A375 (cell line): ENCODE results near the gene C16orf92. TPM values are rescaled to one million over a fixed set of nuclear protein-coding genes. Genes with fewer than 3 reads are reported as not detected.

Experiments used
- total RNA-seq: library from RNA; depleted of rRNA; stranded (reverse); fragments of >200 nt; shearing (Covaris generic); gene quantifications from 2 replicates; pipeline ENCODE4 v1.2.3, GENCODE V29; 2014; rRNA removed

The C16orf92 gene
- total RNA-seq: not detected in 2 replicates

GRCh38 chr16:30022887-30023286 is at the start of gene C16orf92:
Gene C16orf92, plus strand, starts transcription at chr16:30023198. Its CDS starts 143 bp downstream, at chr16:30023341.

GRCh38 chr16:29973384-29974246 is 49.4 kb upstream of the C16orf92 start, which contains the start of gene TAOK2:
Gene TAOK2, plus strand, starts transcription at chr16:29973868. Its CDS starts 3,905 bp downstream, at chr16:29977773.

DNA sequence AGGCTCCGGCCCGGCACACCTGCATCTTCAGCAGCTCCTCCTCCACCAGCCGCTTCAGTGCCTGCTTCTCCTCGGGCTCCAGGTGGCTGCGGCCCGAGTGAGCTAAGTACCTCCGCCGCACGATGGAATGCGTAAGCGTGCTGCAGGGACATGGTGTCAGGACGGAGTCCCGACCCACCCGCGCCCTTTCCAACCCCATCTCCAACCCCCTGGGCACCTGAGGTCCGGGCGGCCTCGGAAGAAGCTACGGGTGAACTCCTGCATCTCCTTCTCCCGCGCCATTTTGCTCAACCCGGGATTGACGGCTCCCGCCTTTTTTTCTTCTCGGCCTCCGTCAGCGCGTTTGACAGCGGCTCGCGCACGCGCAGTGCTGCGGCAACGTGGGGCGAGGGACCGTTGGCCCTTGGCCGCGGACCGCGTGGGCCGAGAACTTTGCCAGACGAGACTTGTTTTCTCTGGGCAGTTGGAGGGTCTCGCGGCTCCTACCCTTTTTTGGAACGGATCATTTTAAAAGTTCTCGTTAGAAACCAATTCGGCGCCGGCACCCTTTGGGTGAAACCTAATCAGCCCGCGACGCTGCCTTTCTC is 27.6 kb upstream of the C16orf92 start, which contains the start of gene HIRIP3:
Gene HIRIP3, minus strand, starts transcription at position 294 of the 587 bp plus-strand sequence. Its CDS starts 12 bp downstream, at position 282.

GRCh38 chr16:29995911-29996765 is 26.9 kb upstream of the C16orf92 start, which contains the start of gene INO80E:
Gene INO80E, plus strand, starts transcription at chr16:29996241. Its CDS starts 70 bp downstream, at chr16:29996311.

DNA sequence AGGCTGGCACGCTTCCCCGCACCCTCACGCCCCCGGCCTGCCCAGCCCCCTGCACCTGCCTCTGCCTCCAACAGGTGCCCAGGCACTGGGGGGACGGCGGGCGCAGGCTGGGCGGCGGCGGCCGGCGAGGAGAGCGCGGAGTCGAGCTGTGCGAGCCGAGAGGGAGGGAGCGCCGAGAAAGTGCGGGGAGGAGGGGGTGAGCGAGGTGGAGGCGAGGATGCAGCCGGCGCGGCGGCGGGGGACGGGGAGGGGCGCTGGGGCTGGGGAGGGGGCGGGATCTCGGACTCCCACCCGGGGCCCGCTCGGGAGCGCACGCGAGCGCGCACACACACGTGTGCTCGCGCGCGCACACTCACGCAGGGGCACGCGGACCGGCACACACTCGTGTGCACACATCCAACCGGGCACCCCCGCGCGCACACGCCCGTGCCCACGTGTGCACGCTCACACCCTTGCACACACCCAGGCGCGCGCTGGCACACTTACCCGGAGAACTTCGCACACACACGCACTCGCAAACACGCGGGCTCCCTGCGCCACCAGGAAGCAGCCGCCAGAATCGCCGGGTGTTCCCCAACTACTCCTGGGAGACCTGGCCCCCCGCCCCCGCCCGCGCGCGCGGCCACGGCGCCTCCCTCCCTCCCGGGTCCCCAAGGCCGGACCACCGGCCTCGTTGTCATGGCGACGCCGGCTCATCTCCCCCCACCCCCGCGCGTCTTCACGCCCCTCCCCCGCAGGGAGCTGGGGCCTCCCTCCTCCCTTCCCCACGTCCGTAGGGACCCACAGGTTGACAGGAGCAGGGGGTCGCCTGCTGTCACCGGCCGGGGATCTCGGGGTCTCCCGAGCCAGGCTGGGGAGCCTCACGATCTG is 11.9 kb upstream of the C16orf92 start, which contains the start of gene DOC2A:
Gene DOC2A, minus strand, starts transcription at position 184 of the 870 bp plus-strand sequence. CDS start 805 bp downstream, outside the sequence.

DNA sequence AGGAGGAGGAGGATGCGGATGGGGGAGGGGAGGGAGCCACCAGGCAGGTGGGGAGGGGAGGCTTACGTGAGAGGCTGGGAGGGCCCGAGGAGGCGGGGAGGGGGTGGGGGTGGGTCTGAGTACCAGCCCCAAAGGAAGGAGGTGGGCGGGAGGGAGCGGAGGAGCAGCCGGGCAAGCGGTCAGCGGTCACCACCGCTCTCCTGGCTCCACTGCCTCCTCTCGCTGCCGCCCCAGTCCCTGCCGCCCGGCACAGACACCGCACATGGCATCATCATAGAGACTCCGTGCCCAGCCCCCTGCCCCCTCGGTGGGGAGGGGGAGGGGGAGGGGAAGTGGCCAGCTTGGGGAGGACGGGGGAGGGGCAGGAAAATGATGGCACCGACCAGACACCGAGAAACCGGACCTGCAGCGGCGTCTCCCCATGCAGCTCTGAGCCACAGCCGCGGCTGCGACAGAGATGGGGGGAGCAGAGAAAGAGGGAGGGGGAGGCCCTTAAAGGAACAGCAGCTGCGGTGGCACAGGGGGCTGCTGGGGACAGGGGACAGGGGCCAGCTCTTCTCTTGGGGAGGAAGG is 7.9 kb downstream of the C16orf92 start, which contains the start of gene TLCD3B:
Gene TLCD3B, minus strand, starts transcription at position 431 of the 573 bp plus-strand sequence. CDS start 744 bp downstream, outside the sequence.

GRCh38 chr16:30065102-30065942 is 42.3 kb downstream of the C16orf92 start, which contains the start of gene ALDOA:
Gene ALDOA, plus strand, starts transcription at chr16:30065760. Its CDS starts 1,138 bp downstream, at chr16:30066898.

Other genes with a start within 250 kb of the C16orf92 start
- gene ZG16, start 244.9 kb upstream of the C16orf92 start, total RNA-seq: not detected in 2 replicates
- gene KIF22, start 232.4 kb upstream of the C16orf92 start, total RNA-seq: 128 TPM in 2 replicates
- 408 and 432 TPM in 2 replicates for gene MAZ, start 216.7 kb upstream of the C16orf92 start, total RNA-seq
- 3.4 and 4.0 TPM in 2 replicates for gene PRRT2, start 211.0 kb upstream of the C16orf92 start, total RNA-seq
- gene PAGR1, start 207.0 kb upstream of the C16orf92 start, total RNA-seq: 64.7 and 72.0 TPM in 2 replicates
- gene MVP, start 202.7 kb upstream of the C16orf92 start, total RNA-seq: 115 and 119 TPM in 2 replicates
- 74.0 and 80.9 TPM in 2 replicates for gene CDIPT, start 160.0 kb upstream of the C16orf92 start, total RNA-seq
- 19.9 and 22.6 TPM in 2 replicates for gene SEZ6L2, start 123.6 kb upstream of the C16orf92 start, total RNA-seq
- 11.5 and 13.5 TPM in 2 replicates for gene ASPHD1, start 122.7 kb upstream of the C16orf92 start, total RNA-seq
- 25.9 and 27.7 TPM in 2 replicates for gene KCTD13, start 97.0 kb upstream of the C16orf92 start, total RNA-seq
- 62.7 and 66.0 TPM in 2 replicates for gene TMEM219, start 61.1 kb upstream of the C16orf92 start, total RNA-seq
- 33.6 and 37.5 TPM in 2 replicates for gene TAOK2, start 49.3 kb upstream of the C16orf92 start, total RNA-seq
- gene HIRIP3, start 27.6 kb upstream of the C16orf92 start, total RNA-seq: 44.9 and 45.0 TPM in 2 replicates
- 136 and 168 TPM in 2 replicates for gene INO80E, start 27.0 kb upstream of the C16orf92 start, total RNA-seq
- gene DOC2A, start 12.2 kb upstream of the C16orf92 start, total RNA-seq: 2.3 and 4.8 TPM in 2 replicates
- 0.56 and 3.3 TPM in 2 replicates for gene TLCD3B, start 8.1 kb downstream of the C16orf92 start, total RNA-seq
- gene ALDOA, start 42.6 kb downstream of the C16orf92 start, total RNA-seq: 1,573 and 1,656 TPM in 2 replicates
- 172 and 195 TPM in 2 replicates for gene PPP4C, start 52.8 kb downstream of the C16orf92 start, total RNA-seq
- gene TBX6, start 68.7 kb downstream of the C16orf92 start, total RNA-seq: 0.64 and 1.6 TPM in 2 replicates
- 16.2 and 16.7 TPM in 2 replicates for gene YPEL3, start 73.0 kb downstream of the C16orf92 start, total RNA-seq
- 0.30 and 0.82 TPM in 2 replicates for gene GDPD3, start 90.3 kb downstream of the C16orf92 start, total RNA-seq
- gene MAPK3, start 100.0 kb downstream of the C16orf92 start, total RNA-seq: 29.7 and 38.4 TPM in 2 replicates
- gene CORO1A, start 160.4 kb downstream of the C16orf92 start, total RNA-seq: 6.7 and 14.7 TPM in 2 replicates
- 132 and 219 TPM in 2 replicates for gene BOLA2B, start 170.5 kb downstream of the C16orf92 start, total RNA-seq
- 199 and 212 TPM in 2 replicates for gene SLX1A, start 170.7 kb downstream of the C16orf92 start, total RNA-seq
- gene SULT1A3, start 176.1 kb downstream of the C16orf92 start, total RNA-seq: 5.0 and 5.3 TPM in 2 replicates
- 2.6 and 2.9 TPM in 2 replicates for gene NPIPB13, start 225.3 kb downstream of the C16orf92 start, total RNA-seq